Neural progenitor cell (in vitro differentiated cells): ENCODE results near the gene HYDIN. TPM values are rescaled to one million over a fixed set of nuclear protein-coding genes. Genes with fewer than 3 reads are reported as not detected.
"Not testable (repeated sequence)": the region's sequence is repeated elsewhere in the genome, so short reads cannot be mapped to it uniquely, and the experiment has no call there.

ENCODE experiments used
- DNase-seq: peaks from one replicate; pipeline ENCODE4 v3.0.0-alpha.2; 2016; ENCODE audit warnings: low spot score
- H2AFZ ChIP-seq: fragments of 200-600 bp; sonication (generic); replicated peaks from 2 replicates; pipeline ENCODE4 v1.6.1; 2016; ENCODE audit warnings: antibody characterized with exemption
- H3F3A ChIP-seq: fragments of 200-600 bp; sonication (generic); 2 replicates; pipeline ENCODE4 v1.6.1; 2016; ENCODE audit warnings: antibody characterized with exemption, low read depth
- H3K27ac ChIP-seq: fragments of 200-600 bp; sonication (generic); 2 replicates; pipeline ENCODE4 v1.5.1; 2016; ENCODE audit warnings: mild to moderate bottlenecking
- H3K27me3 ChIP-seq: fragments of 200-600 bp; sonication (generic); 2 replicates; pipeline ENCODE4 v1.6.1; 2016; ENCODE audit warnings: mild to moderate bottlenecking, moderate library complexity
- H3K36me3 ChIP-seq: fragments of 200-600 bp; sonication (generic); 2 replicates; pipeline ENCODE4 v1.5.1; 2016
- H3K4me1 ChIP-seq: fragments of 200-600 bp; sonication (generic); 2 replicates; pipeline ENCODE4 v1.6.1; 2016; ENCODE audit warnings: mixed run types
- H3K4me2 ChIP-seq: fragments of 200-600 bp; sonication (generic); 2 replicates; pipeline ENCODE4 v1.6.1; 2016
- H3K4me3 ChIP-seq: fragments of 200-600 bp; sonication (generic); 2 replicates; pipeline ENCODE4 v1.5.1; 2016
- H3K79me2 ChIP-seq: fragments of 200-600 bp; sonication (generic); 2 replicates; pipeline ENCODE4 v1.6.1; 2016; ENCODE audit warnings: low read depth
- H3K9ac ChIP-seq: fragments of 200-600 bp; sonication (generic); 2 replicates; pipeline ENCODE4 v1.6.1; 2016
- H3K9me3 ChIP-seq: fragments of 200-600 bp; sonication (generic); 2 replicates; pipeline ENCODE4 v1.5.1; 2016; ENCODE audit warnings: low read depth
- H4K20me1 ChIP-seq: fragments of 200-600 bp; sonication (generic); 2 replicates; pipeline ENCODE4 v1.6.1; 2016; ENCODE audit warnings: low read depth
- H3K27ac Mint-ChIP-seq: 3 replicates; pipeline ENCODE4 v1.8.0; 2021; ENCODE audit warnings: mixed read lengths
- H3K27me3 Mint-ChIP-seq: 2 replicates; pipeline ENCODE4 v1.8.0; 2022; ENCODE audit warnings: low read depth, mild to moderate bottlenecking, inconsistent platforms, moderate library complexity, mixed read lengths; ENCODE audit not compliant: insufficient read depth
- H3K36me3 Mint-ChIP-seq: 3 replicates; pipeline ENCODE4 v1.8.0; 2021; ENCODE audit warnings: mixed read lengths
- H3K4me1 Mint-ChIP-seq: 3 replicates; pipeline ENCODE4 v1.8.0; 2021; ENCODE audit warnings: mixed read lengths
- H3K4me3 Mint-ChIP-seq: 3 replicates; pipeline ENCODE4 v1.8.0; 2021; ENCODE audit warnings: mild to moderate bottlenecking, moderate library complexity, mixed read lengths
- H3K9me3 Mint-ChIP-seq: 3 replicates; pipeline ENCODE4 v1.8.0; 2020; ENCODE audit warnings: mixed read lengths
- total RNA-seq: library from RNA; depleted of rRNA; stranded (reverse); fragments of >200 nt; gene quantifications from 2 replicates; pipeline ENCODE4 v1.2.3, GENCODE V29; 2015; ENCODE audit warnings: low replicate concordance

The HYDIN gene
- total RNA-seq, 1 donor from 2014 or later = 4.0 TPM

- not testable (repeated sequence) for H3K4me1 ChIP-seq, H3K27me3 Mint-ChIP-seq, DNase-seq, H3F3A ChIP-seq, H3K27ac Mint-ChIP-seq, H3K9me3 ChIP-seq, H3K4me3 Mint-ChIP-seq, H3K4me2 ChIP-seq, H3K9me3 Mint-ChIP-seq, H4K20me1 ChIP-seq, H3K4me3 ChIP-seq, H3K27ac ChIP-seq, H3K27me3 ChIP-seq, H3K79me2 ChIP-seq, H3K9ac ChIP-seq, H3K36me3 ChIP-seq, H2AFZ ChIP-seq, H3K36me3 Mint-ChIP-seq, H3K4me1 Mint-ChIP-seq
Measured at GRCh38 chr16:71109656-71110208, 120.8 kb downstream of the HYDIN start.

DNA sequence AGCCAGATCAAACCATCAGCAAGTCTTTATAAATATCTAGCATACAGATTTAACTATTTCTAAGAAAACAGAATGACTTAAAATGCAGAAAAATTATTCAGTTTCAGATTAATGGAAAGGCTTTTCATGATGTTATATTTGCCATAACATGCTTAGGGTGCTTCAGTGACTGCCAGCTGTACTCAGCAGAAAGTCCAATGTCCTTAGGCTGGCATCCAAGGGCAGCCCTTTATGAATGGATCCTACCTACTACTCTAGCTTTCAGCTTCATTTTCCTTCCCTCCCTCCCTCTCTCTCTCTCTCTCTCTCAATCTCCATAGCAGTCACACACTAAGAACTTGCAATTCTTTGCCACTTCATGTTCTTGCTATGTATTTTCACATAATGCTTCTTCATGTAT is 124.6 kb downstream of the HYDIN start:
- not testable (repeated sequence) for H4K20me1 ChIP-seq, H3K9me3 Mint-ChIP-seq, H3K79me2 ChIP-seq, H3K9ac ChIP-seq, H3K36me3 Mint-ChIP-seq, H3F3A ChIP-seq, H3K4me1 Mint-ChIP-seq, H3K4me3 Mint-ChIP-seq, H3K4me2 ChIP-seq, H3K36me3 ChIP-seq, H3K27me3 ChIP-seq, H2AFZ ChIP-seq, H3K27ac ChIP-seq, H3K4me1 ChIP-seq, H3K9me3 ChIP-seq, H3K27ac Mint-ChIP-seq, H3K27me3 Mint-ChIP-seq, DNase-seq, H3K4me3 ChIP-seq

DNA sequence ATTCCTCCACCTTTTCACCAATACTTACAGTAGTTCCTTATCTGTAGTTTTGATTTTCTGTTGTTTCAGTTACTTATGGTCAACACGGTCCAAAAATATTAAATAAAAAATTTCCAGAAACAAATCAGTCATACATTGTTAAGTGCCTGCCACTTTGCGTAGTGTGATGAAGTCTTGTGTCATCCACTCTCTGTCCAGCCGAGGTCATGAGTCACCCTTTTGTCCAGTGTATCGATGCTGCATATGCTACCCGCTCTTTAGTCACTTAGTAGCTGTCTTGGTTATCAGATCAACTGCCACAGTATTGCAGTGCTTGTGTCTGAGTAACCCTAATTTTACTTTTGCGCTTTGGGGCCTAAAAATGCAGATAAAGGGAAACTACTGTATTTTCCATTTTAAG is 146.9 kb downstream of the HYDIN start:
- not testable (repeated sequence) for H3K36me3 Mint-ChIP-seq, H3K4me1 ChIP-seq, H3K27me3 ChIP-seq, H2AFZ ChIP-seq, H3K36me3 ChIP-seq, H3K4me1 Mint-ChIP-seq, H3K4me2 ChIP-seq, H4K20me1 ChIP-seq, H3F3A ChIP-seq, DNase-seq, H3K27ac Mint-ChIP-seq, H3K79me2 ChIP-seq, H3K9me3 ChIP-seq, H3K9me3 Mint-ChIP-seq, H3K9ac ChIP-seq, H3K27me3 Mint-ChIP-seq, H3K4me3 Mint-ChIP-seq, H3K4me3 ChIP-seq, H3K27ac ChIP-seq

- not testable (repeated sequence) for H2AFZ ChIP-seq, DNase-seq, H3K9ac ChIP-seq, H3K9me3 ChIP-seq, H3K4me2 ChIP-seq, H3K27me3 ChIP-seq, H3K9me3 Mint-ChIP-seq, H3K27me3 Mint-ChIP-seq, H4K20me1 ChIP-seq, H3F3A ChIP-seq, H3K27ac Mint-ChIP-seq, H3K27ac ChIP-seq, H3K36me3 ChIP-seq, H3K36me3 Mint-ChIP-seq, H3K4me3 Mint-ChIP-seq, H3K4me1 ChIP-seq, H3K4me3 ChIP-seq, H3K4me1 Mint-ChIP-seq, H3K79me2 ChIP-seq
Measured at GRCh38 chr16:71080777-71081176, 149.7 kb downstream of the HYDIN start.

- H3K4me1 ChIP-seq, H3K4me2 ChIP-seq, H3K27ac Mint-ChIP-seq, H3K4me3 ChIP-seq, H3K4me3 Mint-ChIP-seq, H3F3A ChIP-seq, H3K9ac ChIP-seq, H3K4me1 Mint-ChIP-seq, H3K9me3 ChIP-seq, H3K36me3 Mint-ChIP-seq, H2AFZ ChIP-seq, H3K79me2 ChIP-seq, H3K36me3 ChIP-seq, H3K9me3 Mint-ChIP-seq, DNase-seq, H3K27ac ChIP-seq, H3K27me3 Mint-ChIP-seq, H4K20me1 ChIP-seq, H3K27me3 ChIP-seq: not testable (repeated sequence)
Measured at GRCh38 chr16:71080262-71080661, 150.3 kb downstream of the HYDIN start.

GRCh38 chr16:71070651-71071050 is 159.9 kb downstream of the HYDIN start:
- H2AFZ ChIP-seq, DNase-seq, H3K36me3 ChIP-seq, H3F3A ChIP-seq, H3K9me3 Mint-ChIP-seq, H3K27ac Mint-ChIP-seq, H3K27me3 ChIP-seq, H4K20me1 ChIP-seq, H3K27me3 Mint-ChIP-seq, H3K4me3 Mint-ChIP-seq, H3K27ac ChIP-seq, H3K9me3 ChIP-seq, H3K36me3 Mint-ChIP-seq, H3K79me2 ChIP-seq, H3K9ac ChIP-seq, H3K4me2 ChIP-seq, H3K4me1 ChIP-seq, H3K4me1 Mint-ChIP-seq, H3K4me3 ChIP-seq: not testable (repeated sequence)

DNA sequence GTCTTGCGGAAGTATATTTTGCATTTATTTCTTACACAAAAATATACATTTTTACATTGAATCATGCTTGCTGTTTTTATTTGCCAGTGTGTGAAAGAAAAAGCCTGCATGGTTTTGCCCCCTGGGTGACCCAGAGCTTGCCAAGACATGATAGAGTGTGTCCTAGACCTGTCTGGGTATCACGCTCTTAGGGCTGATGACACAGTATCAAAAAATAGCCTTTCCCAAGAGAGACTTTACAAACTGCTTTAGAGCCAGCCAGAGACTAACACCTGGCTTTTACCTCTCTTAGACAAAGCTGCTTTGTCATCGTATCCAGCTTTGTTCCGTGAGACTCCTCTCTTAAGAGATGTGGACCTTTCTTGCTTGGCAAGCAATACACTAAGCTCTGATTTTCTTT is 160.7 kb downstream of the HYDIN start:
- H3K27me3 Mint-ChIP-seq = not testable (repeated sequence)

DNA sequence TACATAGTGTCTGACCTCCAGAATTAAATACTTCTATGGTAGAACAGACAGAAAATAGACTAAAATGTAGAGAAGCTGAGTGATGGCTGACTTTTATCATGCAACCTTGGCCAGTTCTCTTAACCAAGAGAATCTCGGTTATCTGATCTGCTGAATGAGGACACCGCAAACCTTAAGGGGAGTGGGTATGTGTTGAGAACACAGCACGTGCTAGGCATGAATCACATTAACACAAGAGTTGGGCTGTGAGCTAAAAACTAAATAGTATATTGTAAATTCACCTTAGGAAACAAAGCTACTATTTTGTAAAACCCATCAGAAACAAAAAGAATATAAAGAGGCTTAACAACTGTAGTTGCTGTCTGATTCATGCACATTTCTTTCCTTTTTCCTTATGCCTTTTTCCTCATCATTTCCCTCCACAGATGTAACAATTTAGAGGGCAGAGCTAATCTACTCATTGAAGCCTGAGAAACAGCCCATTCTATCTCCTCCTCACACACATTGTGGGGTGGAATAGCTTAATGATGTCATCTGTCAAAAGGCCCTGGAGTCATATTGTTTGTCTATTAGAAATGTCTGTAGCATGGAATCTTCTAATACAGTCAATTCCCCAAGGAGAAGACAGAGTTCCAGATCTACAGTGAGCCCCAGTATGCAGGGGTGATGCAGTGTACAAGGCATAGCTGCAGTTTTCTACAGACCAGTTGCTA is 176.5 kb downstream of the HYDIN start:
- not testable (repeated sequence) for H3K36me3 ChIP-seq, DNase-seq, H3K27ac Mint-ChIP-seq, H4K20me1 ChIP-seq, H3K9me3 ChIP-seq, H3K4me2 ChIP-seq, H3K4me1 ChIP-seq, H3K4me1 Mint-ChIP-seq, H3K79me2 ChIP-seq, H3K4me3 Mint-ChIP-seq, H3K27me3 Mint-ChIP-seq, H3K9ac ChIP-seq, H2AFZ ChIP-seq, H3K36me3 Mint-ChIP-seq, H3K27ac ChIP-seq, H3K9me3 Mint-ChIP-seq, H3K27me3 ChIP-seq, H3F3A ChIP-seq, H3K4me3 ChIP-seq

More for the DNA sequence above, 160.7 kb downstream of the HYDIN start:
- not testable (repeated sequence) for H3K27ac Mint-ChIP-seq, H3K4me3 Mint-ChIP-seq, DNase-seq, H3K4me1 Mint-ChIP-seq, H3K36me3 Mint-ChIP-seq, H3K4me3 ChIP-seq, H3K9me3 ChIP-seq, H3K9me3 Mint-ChIP-seq, H3K9ac ChIP-seq, H3K36me3 ChIP-seq, H3K79me2 ChIP-seq, H3K27me3 ChIP-seq, H3K27ac ChIP-seq, H4K20me1 ChIP-seq, H3K4me2 ChIP-seq, H3F3A ChIP-seq, H2AFZ ChIP-seq, H3K4me1 ChIP-seq
